Keratinocyte (primary cell): ENCODE measurements around the gene FUT8.

Experiments
- EZH2 ChIP-seq: IDR thresholded peaks from one replicate; pipeline ENCODE4 v1.6.1; 2012; ENCODE audit warnings: inconsistent platforms, mild to moderate bottlenecking, low read length, moderate library complexity
- TF ChIP-seq, protein P1 (sequence below), 3 experiments: IDR thresholded peaks in 1 of 3; conservative IDR thresholded peaks in 1 of 3; optimal IDR thresholded peaks in 1 of 3; 2 replicates in 2 of 3; 3 replicates in 1 of 3; pipeline versions ENCODE3 to v1.5.1; 2011; ENCODE audit warnings: low read length in 3 of 3, mild to moderate bottlenecking in 3 of 3, moderate library complexity in 2 of 3, control low read depth in 1 of 3, inconsistent platforms in 1 of 3; ENCODE audit not compliant: insufficient read depth in 2 of 3; ENCODE audit errors: extremely low read depth in 1 of 3

DNA sequence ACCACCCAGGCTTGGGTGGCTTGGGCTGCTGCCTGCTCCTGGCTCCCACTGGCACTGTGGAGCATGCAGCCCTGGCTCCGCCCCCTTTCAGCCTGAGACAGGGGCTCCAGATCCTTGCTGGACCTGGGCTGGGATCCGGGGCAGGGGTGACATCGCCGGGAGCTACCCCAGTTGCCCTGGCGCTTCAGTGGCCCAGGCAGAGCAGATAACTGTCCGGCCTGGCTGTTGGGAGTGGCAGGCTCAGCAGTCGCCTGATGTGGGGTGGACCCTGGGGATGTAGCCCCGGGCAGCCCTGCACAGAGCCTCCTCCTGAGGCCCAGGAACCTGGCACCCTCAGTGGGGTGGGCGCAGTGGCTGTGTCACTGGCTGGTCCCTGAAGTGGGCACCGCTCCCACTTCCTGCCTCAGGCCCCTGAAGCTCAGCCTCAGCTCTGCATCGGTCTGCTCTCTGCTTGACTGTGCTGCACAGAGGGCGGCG lies 57.9 kb downstream of the FUT8 start:
- TF ChIP-seq, protein P1, sequence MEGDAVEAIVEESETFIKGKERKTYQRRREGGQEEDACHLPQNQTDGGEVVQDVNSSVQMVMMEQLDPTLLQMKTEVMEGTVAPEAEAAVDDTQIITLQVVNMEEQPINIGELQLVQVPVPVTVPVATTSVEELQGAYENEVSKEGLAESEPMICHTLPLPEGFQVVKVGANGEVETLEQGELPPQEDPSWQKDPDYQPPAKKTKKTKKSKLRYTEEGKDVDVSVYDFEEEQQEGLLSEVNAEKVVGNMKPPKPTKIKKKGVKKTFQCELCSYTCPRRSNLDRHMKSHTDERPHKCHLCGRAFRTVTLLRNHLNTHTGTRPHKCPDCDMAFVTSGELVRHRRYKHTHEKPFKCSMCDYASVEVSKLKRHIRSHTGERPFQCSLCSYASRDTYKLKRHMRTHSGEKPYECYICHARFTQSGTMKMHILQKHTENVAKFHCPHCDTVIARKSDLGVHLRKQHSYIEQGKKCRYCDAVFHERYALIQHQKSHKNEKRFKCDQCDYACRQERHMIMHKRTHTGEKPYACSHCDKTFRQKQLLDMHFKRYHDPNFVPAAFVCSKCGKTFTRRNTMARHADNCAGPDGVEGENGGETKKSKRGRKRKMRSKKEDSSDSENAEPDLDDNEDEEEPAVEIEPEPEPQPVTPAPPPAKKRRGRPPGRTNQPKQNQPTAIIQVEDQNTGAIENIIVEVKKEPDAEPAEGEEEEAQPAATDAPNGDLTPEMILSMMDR (optimal IDR thresholded peaks at IDR 0.05 in 1 of 3, IDR thresholded peaks at IDR 0.05 in 1 of 3, conservative IDR thresholded peaks at IDR 0.05 in 1 of 3; ENCODE audit: extremely low read depth in 1 of 3, insufficient read depth in 2 of 3, low read length in 3 of 3): no peak
- TF ChIP-seq EZH2: no peak
